HCT116 (cell line): ENCODE results near the gene PADI3.

ENCODE experiments used
- EGR1 ChIP-seq: IDR thresholded peaks from 2 replicates; pipeline ENCODE4 v1.6.1; 2012; ENCODE audit warnings: low read depth
- EZH2phosphoT487 ChIP-seq: fragments of 200-600 bp; IDR thresholded peaks from 2 replicates; pipeline ENCODE4 v1.6.1; 2018; ENCODE audit warnings: antibody characterized with exemption, borderline replicate concordance
- JUND ChIP-seq: IDR thresholded peaks from 2 replicates; pipeline ENCODE4 v1.6.1; 2012
- POLR2A ChIP-seq: IDR thresholded peaks from 2 replicates; pipeline ENCODE4 v1.7.0; 2011; ENCODE audit warnings: borderline replicate concordance; ENCODE audit not compliant: insufficient read depth, insufficient read length; ENCODE audit errors: extremely low read depth
- RAD21 ChIP-seq: IDR thresholded peaks from 2 replicates; pipeline ENCODE4 v1.6.1; 2012; ENCODE audit warnings: low read depth, mild to moderate bottlenecking
- SRF ChIP-seq: IDR thresholded peaks from 2 replicates; pipeline ENCODE4 v1.6.1; 2012; ENCODE audit warnings: low read depth
- YY1 ChIP-seq: IDR thresholded peaks from 2 replicates; pipeline ENCODE4 v1.6.1; 2011; ENCODE audit warnings: low read length, low read depth, moderate library complexity, mild to moderate bottlenecking; ENCODE audit not compliant: insufficient replicate concordance; ENCODE audit errors: extremely low read depth
- ZNF274 ChIP-seq: fragments of 200-500 bp; sonication (Bioruptor generic); IDR thresholded peaks from 2 replicates; pipeline ENCODE4 v1.6.1; 2014; ENCODE audit warnings: mild to moderate bottlenecking, low read depth, low read length, inconsistent platforms
- TF ChIP-seq, protein P1 (sequence below), 3 experiments: fragments of 200-600 bp in 1 of 3; sonication (generic) in 1 of 3; IDR thresholded peaks in 2 of 3; conservative IDR thresholded peaks in 1 of 3; 2 replicates each; pipeline ENCODE4 v1.5.1; 2012 to 2017; ENCODE audit warnings: low read depth in 2 of 3, low read length in 2 of 3, antibody characterized with exemption in 1 of 3, borderline replicate concordance in 1 of 3, control low read depth in 1 of 3, mild to moderate bottlenecking in 1 of 3, mixed read lengths in 1 of 3, mixed run types in 1 of 3, moderate library complexity in 1 of 3; ENCODE audit not compliant: insufficient read depth in 1 of 3
- TF ChIP-seq, protein P2 (sequence below): IDR thresholded peaks from 2 replicates; pipeline ENCODE4 v1.6.1; 2012
- TF ChIP-seq, protein P3 (sequence below): IDR thresholded peaks from 2 replicates; pipeline ENCODE4 v1.6.1; 2012
- TF ChIP-seq, protein P4 (sequence below): IDR thresholded peaks from 2 replicates; pipeline ENCODE4 v1.6.1; 2011; ENCODE audit warnings: mild to moderate bottlenecking, low read length, moderate library complexity; ENCODE audit not compliant: insufficient replicate concordance; ENCODE audit errors: extremely low read depth

DNA sequence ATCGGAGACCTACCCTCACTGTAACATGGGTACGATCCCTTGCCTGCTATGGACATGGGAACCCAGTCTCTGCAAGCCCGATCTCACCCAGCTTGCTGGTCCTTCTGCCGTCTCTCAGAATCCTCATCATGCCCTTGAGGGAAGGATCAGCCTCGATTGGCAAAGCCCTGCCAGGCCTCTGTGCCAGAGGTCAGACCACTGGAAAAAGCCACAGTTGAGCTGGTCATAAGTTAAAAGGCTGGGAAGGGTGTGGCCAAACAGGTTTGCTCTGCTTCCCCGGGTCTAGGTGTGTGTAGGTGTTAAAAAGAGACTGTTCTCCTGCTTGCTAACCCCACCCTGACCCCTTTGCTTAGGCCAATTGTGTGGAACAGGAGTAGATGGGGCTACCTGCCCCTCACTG lies 19.5 kb upstream of the PADI3 start:
- TF ChIP-seq POLR2A (no peak), YY1 (no peak), ZNF274 (no peak), EZH2phosphoT487 (no peak), EGR1 (no peak), SRF (no peak), RAD21 (no peak), JUND (no peak)
- TF ChIP-seq, protein P1, sequence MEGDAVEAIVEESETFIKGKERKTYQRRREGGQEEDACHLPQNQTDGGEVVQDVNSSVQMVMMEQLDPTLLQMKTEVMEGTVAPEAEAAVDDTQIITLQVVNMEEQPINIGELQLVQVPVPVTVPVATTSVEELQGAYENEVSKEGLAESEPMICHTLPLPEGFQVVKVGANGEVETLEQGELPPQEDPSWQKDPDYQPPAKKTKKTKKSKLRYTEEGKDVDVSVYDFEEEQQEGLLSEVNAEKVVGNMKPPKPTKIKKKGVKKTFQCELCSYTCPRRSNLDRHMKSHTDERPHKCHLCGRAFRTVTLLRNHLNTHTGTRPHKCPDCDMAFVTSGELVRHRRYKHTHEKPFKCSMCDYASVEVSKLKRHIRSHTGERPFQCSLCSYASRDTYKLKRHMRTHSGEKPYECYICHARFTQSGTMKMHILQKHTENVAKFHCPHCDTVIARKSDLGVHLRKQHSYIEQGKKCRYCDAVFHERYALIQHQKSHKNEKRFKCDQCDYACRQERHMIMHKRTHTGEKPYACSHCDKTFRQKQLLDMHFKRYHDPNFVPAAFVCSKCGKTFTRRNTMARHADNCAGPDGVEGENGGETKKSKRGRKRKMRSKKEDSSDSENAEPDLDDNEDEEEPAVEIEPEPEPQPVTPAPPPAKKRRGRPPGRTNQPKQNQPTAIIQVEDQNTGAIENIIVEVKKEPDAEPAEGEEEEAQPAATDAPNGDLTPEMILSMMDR (IDR thresholded peaks at IDR 0.05 in 2 of 3, conservative IDR thresholded peaks at IDR 0.05 in 1 of 3; ENCODE audit: borderline replicate concordance in 1 of 3, insufficient read depth in 1 of 3, low read depth in 2 of 3, low read length in 2 of 3), result no peak
- TF ChIP-seq, protein P2, sequence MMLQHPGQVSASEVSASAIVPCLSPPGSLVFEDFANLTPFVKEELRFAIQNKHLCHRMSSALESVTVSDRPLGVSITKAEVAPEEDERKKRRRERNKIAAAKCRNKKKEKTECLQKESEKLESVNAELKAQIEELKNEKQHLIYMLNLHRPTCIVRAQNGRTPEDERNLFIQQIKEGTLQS, result no peak
- TF ChIP-seq, protein P3, sequence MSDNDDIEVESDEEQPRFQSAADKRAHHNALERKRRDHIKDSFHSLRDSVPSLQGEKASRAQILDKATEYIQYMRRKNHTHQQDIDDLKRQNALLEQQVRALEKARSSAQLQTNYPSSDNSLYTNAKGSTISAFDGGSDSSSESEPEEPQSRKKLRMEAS, result no peak
- TF ChIP-seq, protein P4, sequence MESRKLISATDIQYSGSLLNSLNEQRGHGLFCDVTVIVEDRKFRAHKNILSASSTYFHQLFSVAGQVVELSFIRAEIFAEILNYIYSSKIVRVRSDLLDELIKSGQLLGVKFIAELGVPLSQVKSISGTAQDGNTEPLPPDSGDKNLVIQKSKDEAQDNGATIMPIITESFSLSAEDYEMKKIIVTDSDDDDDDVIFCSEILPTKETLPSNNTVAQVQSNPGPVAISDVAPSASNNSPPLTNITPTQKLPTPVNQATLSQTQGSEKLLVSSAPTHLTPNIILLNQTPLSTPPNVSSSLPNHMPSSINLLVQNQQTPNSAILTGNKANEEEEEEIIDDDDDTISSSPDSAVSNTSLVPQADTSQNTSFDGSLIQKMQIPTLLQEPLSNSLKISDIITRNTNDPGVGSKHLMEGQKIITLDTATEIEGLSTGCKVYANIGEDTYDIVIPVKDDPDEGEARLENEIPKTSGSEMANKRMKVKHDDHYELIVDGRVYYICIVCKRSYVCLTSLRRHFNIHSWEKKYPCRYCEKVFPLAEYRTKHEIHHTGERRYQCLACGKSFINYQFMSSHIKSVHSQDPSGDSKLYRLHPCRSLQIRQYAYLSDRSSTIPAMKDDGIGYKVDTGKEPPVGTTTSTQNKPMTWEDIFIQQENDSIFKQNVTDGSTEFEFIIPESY, result no peak
